GM12892 (cell line): ENCODE measurements around the gene PDCD4.

Experiments
- POLR2A ChIP-seq: IDR thresholded peaks from 2 replicates; pipeline ENCODE4 v1.6.1; 2011; ENCODE audit warnings: low read depth, low read length, control low read depth
- POLR2AphosphoS5 ChIP-seq: IDR thresholded peaks from 2 replicates; pipeline ENCODE4 v1.6.1; 2011; ENCODE audit warnings: low read depth, low read length, control low read depth

DNA sequence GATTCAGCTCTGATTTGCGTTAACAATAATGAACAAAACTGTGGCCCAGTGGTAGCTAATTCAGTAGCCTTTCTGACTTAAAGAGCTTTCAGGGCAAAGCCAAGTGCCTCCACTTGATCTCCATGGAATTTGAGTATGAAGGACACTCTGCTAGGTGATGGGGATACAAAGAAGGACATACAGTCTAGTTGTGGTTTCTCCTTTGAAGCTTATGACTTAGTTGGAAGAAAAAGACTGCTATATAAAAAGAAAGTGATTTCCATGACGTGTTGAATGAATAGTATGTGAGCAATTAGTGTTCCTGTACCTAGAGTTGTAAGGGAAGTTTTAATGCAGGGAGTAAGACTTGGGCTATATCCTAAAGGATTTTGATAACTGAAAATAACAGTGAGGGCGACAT lies 8.3 kb downstream of the PDCD4 start:
- TF ChIP-seq POLR2A (no peak), POLR2AphosphoS5 (no peak)
